SK-N-MC (cell line): ENCODE results near the gene VAV2.

Experiments
- EZH2 ChIP-seq: fragments of 200-600 bp; sonication (generic); IDR thresholded peaks from one replicate; pipeline ENCODE4 v1.6.1; 2017; ENCODE audit warnings: antibody characterized with exemption
- FOXP2 ChIP-seq: optimal IDR thresholded peaks from 2 replicates; pipeline ENCODE3; 2011; ENCODE audit warnings: mild to moderate bottlenecking, moderate library complexity; ENCODE audit not compliant: insufficient read depth; ENCODE audit errors: extremely low read length, control extremely low read depth
- POLR2AphosphoS5 ChIP-seq: IDR thresholded peaks from 2 replicates; pipeline ENCODE4 v1.6.1; 2012; ENCODE audit warnings: mild to moderate bottlenecking, low read depth, low read length, borderline replicate concordance

DNA sequence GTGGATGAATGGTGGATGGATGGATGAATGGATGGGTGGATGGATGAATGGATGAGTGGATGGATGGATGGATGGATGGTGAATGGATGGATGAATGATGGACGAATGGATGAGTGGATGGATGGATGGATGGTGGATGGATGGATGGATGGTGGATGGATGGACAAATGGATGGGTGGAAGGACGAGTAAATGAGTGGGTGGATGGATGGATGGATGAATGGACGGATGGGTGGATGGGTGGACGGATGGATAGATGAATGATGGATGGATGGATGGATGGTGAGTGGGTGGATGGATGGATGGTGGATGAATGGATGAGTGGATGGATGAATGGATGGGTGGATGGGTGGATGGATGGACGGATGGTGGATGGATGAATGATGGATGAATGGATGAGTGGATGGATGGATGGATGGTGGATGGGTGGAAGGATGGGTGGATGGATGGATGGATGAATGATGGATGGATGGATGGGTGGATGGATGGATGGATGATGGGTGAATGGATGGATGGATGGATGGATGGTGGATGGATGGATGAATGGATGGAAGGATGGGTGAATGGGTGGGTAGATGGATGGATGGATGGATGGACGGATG lies 58.6 kb downstream of the VAV2 start:
- no peak for TF ChIP-seq POLR2AphosphoS5
- TF ChIP-seq EZH2: no peak
- TF ChIP-seq FOXP2: no peak
